Smooth muscle cell (in vitro differentiated cells): ENCODE results near the gene SLC29A1. TPM values are rescaled to one million over a fixed set of nuclear protein-coding genes. Genes with fewer than 3 reads are reported as not detected.

ENCODE experiments used
- DNase-seq: peaks from one replicate; lab custom pipeline; 2025; ENCODE audit not compliant: unreplicated experiment; lab: John Stamatoyannopoulos, UW
- H2AFZ ChIP-seq: fragments of 200-600 bp; sonication (generic); 2 replicates; pipeline ENCODE4 v1.6.0; 2016; ENCODE audit warnings: antibody characterized with exemption, low read depth, mild to moderate bottlenecking
- H3F3A ChIP-seq: fragments of 200-600 bp; sonication (generic); 2 replicates; pipeline ENCODE4 v1.6.0; 2017; ENCODE audit warnings: antibody characterized with exemption, low read depth
- H3K27ac ChIP-seq: fragments of 200-600 bp; sonication (generic); 2 replicates; pipeline ENCODE4 v1.5.1; 2016; ENCODE audit warnings: low read depth, mild to moderate bottlenecking
- H3K27me3 ChIP-seq: fragments of 200-600 bp; sonication (generic); 2 replicates; pipeline ENCODE4 v1.6.1; 2016; ENCODE audit warnings: low read depth, mild to moderate bottlenecking
- H3K36me3 ChIP-seq: fragments of 200-600 bp; sonication (generic); 2 replicates; pipeline ENCODE4 v1.5.1; 2016; ENCODE audit warnings: low read depth
- H3K4me1 ChIP-seq: fragments of 200-600 bp; sonication (generic); 2 replicates; pipeline ENCODE4 v1.5.1; 2016; ENCODE audit warnings: low read depth
- H3K4me2 ChIP-seq: fragments of 200-600 bp; sonication (generic); 2 replicates; pipeline ENCODE4 v1.6.0; 2016; ENCODE audit warnings: mild to moderate bottlenecking
- H3K4me3 ChIP-seq: fragments of 200-600 bp; sonication (generic); 2 replicates; pipeline ENCODE4 v1.5.1; 2016; ENCODE audit warnings: mild to moderate bottlenecking
- H3K79me2 ChIP-seq: fragments of 200-600 bp; sonication (generic); 2 replicates; pipeline ENCODE4 v1.6.0; 2016; ENCODE audit warnings: low read depth, mild to moderate bottlenecking
- H3K9ac ChIP-seq: fragments of 200-600 bp; sonication (generic); 2 replicates; pipeline ENCODE4 v1.6.0; 2016; ENCODE audit warnings: low read depth
- H3K9me3 ChIP-seq: fragments of 200-600 bp; sonication (generic); replicated peaks from 2 replicates; pipeline ENCODE4 v1.5.1; 2016; ENCODE audit warnings: low read depth
- H4K20me1 ChIP-seq: fragments of 200-600 bp; sonication (generic); 2 replicates; pipeline ENCODE4 v1.6.0; 2016; ENCODE audit warnings: low read depth
- WGBS: methylation state at CpG from one replicate; pipeline ENCODE4 v1.1.7; 2016; ENCODE audit warnings: low lambda C conversion rate; 5-methylcytosine and 5-hydroxymethylcytosine counted together
- polyA plus RNA-seq: library from polyadenylated mRNA; unstranded; fragments of >200 nt; fragmentation: Nextera tagmentation; extraction: Ambion mirVana; gene quantifications from 2 replicates; pipeline ENCODE4 v1.2.1, GENCODE V29; 2016
- total RNA-seq: library from RNA; depleted of rRNA; stranded (reverse); fragments of >200 nt; gene quantifications from 2 replicates; pipeline ENCODE4 v1.2.3, GENCODE V29; 2014
- TF ChIP-seq, protein P1 (sequence below): fragments of 200-600 bp; sonication (generic); IDR thresholded peaks from 2 replicates; pipeline ENCODE4 v1.5.1; 2017; ENCODE audit warnings: borderline replicate concordance, mild to moderate bottlenecking, antibody characterized with exemption; ENCODE audit not compliant: insufficient read depth, poor library complexity, severe bottlenecking

Gene SLC29A1
- total and polyA plus RNA-seq, 2 experiments from 2014 or later: 7.4 to 8.0 TPM

DNA sequence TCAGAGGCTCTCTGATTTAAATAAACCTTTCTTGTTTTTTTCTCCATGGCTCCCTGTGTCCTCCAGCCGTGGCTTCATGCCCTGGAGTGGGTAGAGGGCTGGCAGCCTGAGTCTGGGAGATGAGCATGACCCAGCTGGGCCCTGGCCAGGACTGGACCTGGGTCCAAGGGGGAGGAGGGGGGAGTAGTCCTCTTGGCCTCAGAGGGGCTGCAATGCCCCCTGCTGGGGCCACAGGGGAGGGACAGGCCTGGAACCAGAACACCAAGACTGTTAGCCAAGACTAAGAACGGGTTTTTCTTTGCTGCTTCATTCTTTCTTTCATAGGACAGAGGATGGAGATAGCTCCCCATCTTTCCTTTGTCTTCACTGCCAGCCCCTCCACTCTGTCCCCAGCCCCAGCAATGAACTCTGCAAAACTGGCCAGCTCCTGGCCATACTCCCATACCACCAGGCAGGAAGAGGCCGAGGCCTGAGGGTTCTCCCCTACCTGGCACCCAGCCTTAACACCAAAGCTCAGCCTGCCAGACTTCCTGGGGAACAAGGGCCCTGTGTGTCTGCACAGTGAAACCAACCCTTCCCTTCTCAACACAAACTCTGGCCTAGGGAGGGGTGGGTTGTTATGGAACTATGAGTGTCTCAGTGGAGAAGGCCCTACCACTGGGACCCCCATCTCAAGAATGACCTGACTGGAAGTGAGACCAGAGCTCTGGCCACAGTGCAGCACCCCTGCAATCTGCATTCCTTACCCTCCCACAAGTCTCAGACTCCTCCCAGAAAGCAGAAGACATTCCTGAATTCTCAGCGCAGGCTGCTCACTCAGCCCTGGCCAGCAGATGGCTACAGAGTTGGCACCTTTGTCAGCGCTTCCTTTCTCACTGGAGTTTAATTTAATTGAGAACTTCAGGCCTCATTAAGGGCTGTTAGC lies 11.0 kb downstream of the SLC29A1 start:
- H3K9ac ChIP-seq: no peak overlapping the region
- no peaks in the 10 kb centered on the region for H3K9me3 ChIP-seq
- no peaks in the 10 kb centered on the region for H4K20me1 ChIP-seq
- H3K27me3 ChIP-seq: no peaks in the 10 kb centered on the region
- H2AFZ ChIP-seq: peak overlapping the region; percentile 86
- peak overlapping the region; percentile 44 for H3K27ac ChIP-seq
- no peaks in the 10 kb centered on the region for H3K79me2 ChIP-seq
- peak overlapping the region; percentile 60 for H3K4me2 ChIP-seq
- no peak for DNase-seq
- 37% methylated on average over 5 of the region's 5 CpGs for WGBS
- H3F3A ChIP-seq: no peaks in the 10 kb centered on the region
- no peak overlapping the region for H3K4me3 ChIP-seq
- TF ChIP-seq, protein P1, sequence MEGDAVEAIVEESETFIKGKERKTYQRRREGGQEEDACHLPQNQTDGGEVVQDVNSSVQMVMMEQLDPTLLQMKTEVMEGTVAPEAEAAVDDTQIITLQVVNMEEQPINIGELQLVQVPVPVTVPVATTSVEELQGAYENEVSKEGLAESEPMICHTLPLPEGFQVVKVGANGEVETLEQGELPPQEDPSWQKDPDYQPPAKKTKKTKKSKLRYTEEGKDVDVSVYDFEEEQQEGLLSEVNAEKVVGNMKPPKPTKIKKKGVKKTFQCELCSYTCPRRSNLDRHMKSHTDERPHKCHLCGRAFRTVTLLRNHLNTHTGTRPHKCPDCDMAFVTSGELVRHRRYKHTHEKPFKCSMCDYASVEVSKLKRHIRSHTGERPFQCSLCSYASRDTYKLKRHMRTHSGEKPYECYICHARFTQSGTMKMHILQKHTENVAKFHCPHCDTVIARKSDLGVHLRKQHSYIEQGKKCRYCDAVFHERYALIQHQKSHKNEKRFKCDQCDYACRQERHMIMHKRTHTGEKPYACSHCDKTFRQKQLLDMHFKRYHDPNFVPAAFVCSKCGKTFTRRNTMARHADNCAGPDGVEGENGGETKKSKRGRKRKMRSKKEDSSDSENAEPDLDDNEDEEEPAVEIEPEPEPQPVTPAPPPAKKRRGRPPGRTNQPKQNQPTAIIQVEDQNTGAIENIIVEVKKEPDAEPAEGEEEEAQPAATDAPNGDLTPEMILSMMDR: peak; percentile 60
- H3K4me1 ChIP-seq: peaks cover 11% of the 10 kb centered on the region
- H3K36me3 ChIP-seq: no peaks in the 10 kb centered on the region

DNA sequence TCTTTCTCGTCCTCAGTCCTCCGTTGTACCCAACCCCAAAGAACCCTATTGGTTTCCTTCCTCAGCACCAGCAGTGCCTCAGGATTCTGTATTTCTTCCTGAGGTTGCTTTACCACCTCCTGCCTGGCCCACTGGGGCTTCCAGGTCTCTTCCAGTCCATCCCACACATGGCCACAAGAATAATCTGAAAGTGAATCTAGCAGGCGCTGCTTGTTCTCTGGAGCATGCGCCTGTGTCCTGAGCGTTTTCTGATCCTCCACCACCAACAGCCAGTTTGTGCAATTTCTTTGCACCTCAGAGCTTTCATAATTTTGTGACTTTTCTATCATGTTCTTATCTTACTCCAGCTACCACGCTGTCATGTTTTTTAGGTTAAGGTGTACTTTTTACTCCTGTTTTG lies 11.9 kb downstream of the SLC29A1 start:
- no peaks in the 10 kb centered on the region for H3K79me2 ChIP-seq
- no peaks in the 10 kb centered on the region for H4K20me1 ChIP-seq
- H3F3A ChIP-seq: no peaks in the 10 kb centered on the region
- TF ChIP-seq, protein P1: no peak
- H3K4me3 ChIP-seq: no peak overlapping the region
- peak overlapping the region; percentile 44 for H3K27ac ChIP-seq
- H2AFZ ChIP-seq: no peak overlapping the region
- H3K36me3 ChIP-seq: no peaks in the 10 kb centered on the region
- H3K4me1 ChIP-seq: peaks cover 11% of the 10 kb centered on the region
- H3K9me3 ChIP-seq: no peaks in the 10 kb centered on the region
- WGBS: 82% methylated on average over 6 of the region's 6 CpGs
- H3K4me2 ChIP-seq: peak overlapping the region; percentile 49
- H3K9ac ChIP-seq: no peak overlapping the region
- H3K27me3 ChIP-seq: no peaks in the 10 kb centered on the region
- DNase-seq: no peak

DNA sequence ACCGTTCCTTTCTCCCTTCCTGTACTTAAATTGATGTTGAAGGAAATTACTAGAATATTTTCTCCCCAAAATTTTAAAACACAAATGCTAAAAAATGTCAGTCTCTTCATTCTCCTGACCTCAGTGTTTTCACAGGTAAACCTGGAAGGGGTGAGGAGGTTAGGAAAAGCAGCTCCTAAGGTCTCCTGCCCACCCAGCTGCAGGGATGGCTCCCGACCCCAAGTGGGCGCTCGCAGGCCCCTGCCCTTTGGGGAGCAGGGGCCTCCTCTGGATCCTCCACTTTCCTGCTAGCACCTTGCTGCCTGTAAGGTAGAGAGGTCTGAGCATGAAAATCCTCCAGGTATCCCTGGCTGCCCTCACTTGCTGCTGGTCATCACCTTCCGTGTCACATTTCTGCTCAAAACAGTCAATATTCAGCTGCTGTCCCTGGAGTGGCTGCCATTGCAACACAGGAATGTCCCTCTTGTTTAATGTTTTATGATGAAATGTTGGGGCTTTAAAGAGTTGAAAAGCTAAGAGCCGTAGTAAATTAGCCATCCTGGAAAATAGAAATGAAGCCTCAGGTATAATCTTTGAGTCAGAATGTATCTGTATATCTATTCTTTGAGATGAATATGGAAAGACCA lies 12.6 kb downstream of the SLC29A1 start:
- WGBS: 96% methylated on average over 6 of the region's 6 CpGs

More for the DNA sequence above, 12.6 kb downstream of the SLC29A1 start:
- no peak overlapping the region for H3K4me2 ChIP-seq
- no peaks in the 10 kb centered on the region for H3F3A ChIP-seq
- H3K27ac ChIP-seq: no peak overlapping the region
- H3K4me1 ChIP-seq: peaks cover 11% of the 10 kb centered on the region
- no peaks in the 10 kb centered on the region for H3K79me2 ChIP-seq
- H3K9ac ChIP-seq: no peak overlapping the region
- DNase-seq: no peak
- no peak overlapping the region for H3K4me3 ChIP-seq
- H4K20me1 ChIP-seq: no peaks in the 10 kb centered on the region
- H3K27me3 ChIP-seq: no peaks in the 10 kb centered on the region
- no peaks in the 10 kb centered on the region for H3K9me3 ChIP-seq
- no peaks in the 10 kb centered on the region for H3K36me3 ChIP-seq
- no peak overlapping the region for H2AFZ ChIP-seq
- TF ChIP-seq, protein P1: no peak
